HUDEP-2 (cell line): ENCODE results near the gene MYOF.
"Not testable (repeated sequence)": the region's sequence is repeated elsewhere in the genome, so short reads cannot be mapped to it uniquely, and the experiment has no call there.

Source experiments
- DNase-seq, 76 experiments: peaks; one replicate each; lab custom pipeline; 2025; ENCODE audit not compliant: unreplicated experiment in 76 of 76; lab: John Stamatoyannopoulos, UW

The MYOF gene

GRCh38 chr10:93478873-93479272 is 3.3 kb downstream of the MYOF start:
- DNase-seq: no peak

- DNase-seq: no peak
Measured at GRCh38 chr10:93476756-93477155, 5.4 kb downstream of the MYOF start.

DNA sequence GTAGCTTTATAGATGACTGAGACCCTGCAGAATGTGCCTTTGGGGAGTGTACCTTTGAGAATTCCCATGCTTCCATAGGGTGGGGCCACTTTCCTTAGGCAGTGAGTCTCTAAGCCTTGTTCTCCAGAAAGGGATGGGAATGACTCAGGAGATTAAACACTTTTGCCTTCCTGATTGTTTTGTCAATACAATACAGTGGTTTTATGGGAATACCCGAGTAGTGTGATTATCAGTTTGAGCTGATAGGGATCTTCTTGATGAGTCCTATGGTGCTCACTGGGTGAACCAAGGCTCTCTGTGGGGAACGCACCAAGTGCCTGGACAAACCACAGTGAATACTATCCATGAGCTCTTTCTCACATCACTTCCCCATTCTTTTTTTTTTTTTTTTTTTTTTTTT is 6.3 kb downstream of the MYOF start:
- DNase-seq: no peak

DNA sequence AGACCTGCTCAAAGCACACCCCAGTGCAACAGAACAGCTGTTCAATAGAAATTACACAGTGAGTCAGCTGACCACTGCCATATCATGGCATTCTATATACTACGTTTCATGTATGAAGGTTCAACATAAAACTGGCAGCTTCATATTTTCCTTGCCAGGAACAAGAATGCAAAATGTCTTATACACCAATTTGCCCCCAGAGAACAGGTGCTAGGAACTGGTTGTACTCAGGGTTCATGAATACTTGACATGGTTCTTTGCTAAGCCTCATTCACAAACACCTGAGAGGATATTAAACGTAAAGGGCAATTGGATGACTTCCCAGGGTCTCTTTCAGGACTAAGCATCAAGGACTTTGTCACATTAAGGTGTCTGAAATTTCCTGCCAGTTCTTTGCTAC is 6.9 kb downstream of the MYOF start:
- no peak for DNase-seq

DNA sequence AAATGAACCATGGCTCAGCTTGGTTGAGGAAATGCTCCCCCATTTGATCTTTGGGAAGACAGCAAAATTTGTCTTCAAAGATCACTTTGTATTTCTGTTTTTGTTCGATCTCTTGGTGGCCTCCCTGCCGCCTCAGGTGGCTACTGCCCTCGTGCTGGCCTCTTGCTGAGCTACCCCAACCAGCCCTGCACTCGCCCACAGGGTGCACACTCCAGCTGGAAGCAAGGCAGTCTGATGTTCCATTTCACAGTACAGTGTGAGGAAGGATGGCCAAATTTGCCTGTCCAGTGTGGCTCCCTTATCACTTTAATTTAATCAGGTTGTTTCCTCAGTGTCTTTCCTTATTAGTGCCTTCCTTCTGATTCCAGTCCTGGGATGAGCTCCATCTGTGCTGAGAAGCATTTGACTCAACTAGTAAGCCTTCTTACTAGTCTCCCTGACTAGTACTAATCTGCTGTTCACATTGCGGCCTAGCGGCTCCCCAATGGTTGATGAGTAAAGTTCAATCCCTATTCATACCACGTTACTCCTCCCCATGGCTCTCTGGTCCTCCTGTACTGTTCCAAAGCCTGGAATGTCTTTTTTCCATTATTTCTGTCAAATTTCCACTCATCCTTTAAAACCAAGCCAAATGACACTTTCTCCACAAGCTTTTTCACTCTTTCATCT is 8.2 kb downstream of the MYOF start:
- DNase-seq: no peak

DNA sequence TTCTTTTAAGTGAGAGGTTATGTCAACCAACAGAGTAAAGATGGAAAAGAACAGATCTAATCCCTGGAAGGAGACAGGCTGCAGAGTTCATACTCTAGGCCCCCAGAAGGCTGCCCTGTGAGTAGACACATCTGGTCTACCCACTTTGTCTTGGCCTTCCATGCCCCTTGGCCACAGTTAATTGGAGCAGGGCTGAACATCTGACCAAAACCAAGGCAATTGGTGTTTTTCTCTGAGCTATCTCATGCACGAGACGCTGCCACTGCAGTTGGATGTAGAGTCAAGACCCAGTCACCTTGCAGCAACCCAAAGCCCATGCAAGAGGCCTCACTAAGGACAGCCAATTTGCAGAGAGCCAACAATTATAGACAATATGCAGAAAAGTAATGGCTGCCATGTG is 9.0 kb downstream of the MYOF start:
- DNase-seq: no peak

- no peak for DNase-seq
Measured at GRCh38 chr10:93471110-93471651, 11.0 kb downstream of the MYOF start.

GRCh38 chr10:93469454-93469853 is 12.7 kb downstream of the MYOF start:
- no peak for DNase-seq

GRCh38 chr10:93468461-93469213 is 13.5 kb downstream of the MYOF start:
- DNase-seq: no peak

DNA sequence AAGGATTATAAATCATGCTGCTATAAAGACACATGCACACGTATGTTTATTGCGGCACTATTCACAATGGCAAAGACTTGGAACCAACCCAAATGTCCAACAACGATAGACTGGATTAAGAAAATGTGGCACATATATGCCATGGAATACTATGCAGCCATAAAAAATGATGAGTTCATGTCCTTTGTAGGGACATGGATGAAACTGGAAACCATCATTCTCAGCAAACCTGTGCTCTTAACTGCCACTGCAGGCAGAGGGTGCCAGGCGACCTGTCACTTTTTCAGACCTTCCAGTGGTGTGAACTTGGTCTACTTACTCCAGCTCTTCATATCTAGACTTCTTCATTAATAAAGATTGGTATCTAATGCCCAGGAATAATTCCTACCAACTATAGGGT is 14.5 kb downstream of the MYOF start:
- not testable (repeated sequence) for DNase-seq

- no peak for DNase-seq
Measured at GRCh38 chr10:93465806-93466675, 16.1 kb downstream of the MYOF start.

- no peak for DNase-seq
Measured at GRCh38 chr10:93464776-93465388, 17.3 kb downstream of the MYOF start.

DNA sequence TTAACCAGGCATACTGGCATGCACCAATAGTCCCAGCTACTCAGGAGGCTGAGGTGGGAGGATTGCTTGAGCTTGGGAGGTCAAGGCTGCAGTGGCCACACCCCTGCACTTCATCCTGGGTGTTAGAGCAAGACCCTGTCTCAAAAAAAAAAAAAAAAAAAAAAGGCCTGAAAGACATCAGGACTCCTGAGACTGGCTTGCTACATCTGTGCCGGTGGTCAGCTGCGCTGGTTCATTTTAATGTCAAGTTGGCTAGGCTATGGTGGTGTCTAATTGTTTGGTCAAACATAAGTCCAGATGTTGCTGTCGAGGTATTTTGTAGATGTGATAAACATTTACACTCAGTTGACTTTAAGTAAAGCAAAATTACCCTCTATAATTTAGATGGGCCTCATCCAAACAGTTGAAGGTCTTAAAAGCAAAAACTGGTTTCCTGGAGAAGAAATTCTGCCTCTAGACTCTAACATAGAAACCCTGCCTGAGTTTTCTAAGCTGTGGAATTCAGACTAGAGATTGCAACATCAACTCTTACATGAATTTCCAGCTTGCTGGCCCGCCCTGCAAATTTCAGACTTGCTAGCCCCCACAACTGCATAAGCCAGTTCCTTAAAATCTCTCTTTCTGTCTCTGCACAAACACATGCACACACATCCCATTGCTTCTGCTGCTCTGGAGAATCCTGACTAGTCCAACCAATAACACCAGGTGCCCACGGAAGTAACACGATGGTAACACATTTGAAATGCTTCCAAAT is 18.2 kb downstream of the MYOF start:
- no peak for DNase-seq

DNA sequence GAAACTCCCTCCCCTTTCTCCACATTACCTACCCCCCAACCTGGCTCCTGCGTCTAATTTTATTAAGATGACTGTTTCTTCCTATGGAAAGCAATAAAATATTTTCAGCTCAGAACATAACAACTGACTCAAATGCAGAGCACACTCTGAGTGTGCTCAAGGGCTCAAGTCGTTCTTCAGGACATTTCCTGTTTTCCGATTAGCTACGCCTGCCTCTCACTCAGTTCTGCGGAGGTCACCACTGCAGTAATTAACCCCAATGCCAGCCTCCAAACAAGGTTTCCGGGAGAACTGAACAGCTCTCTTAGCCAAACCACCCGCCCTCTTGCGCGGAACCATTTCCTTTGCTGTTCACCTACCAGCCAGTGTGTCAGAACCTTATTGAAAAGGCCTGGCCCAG is 19.3 kb downstream of the MYOF start:
- DNase-seq: no peak

DNA sequence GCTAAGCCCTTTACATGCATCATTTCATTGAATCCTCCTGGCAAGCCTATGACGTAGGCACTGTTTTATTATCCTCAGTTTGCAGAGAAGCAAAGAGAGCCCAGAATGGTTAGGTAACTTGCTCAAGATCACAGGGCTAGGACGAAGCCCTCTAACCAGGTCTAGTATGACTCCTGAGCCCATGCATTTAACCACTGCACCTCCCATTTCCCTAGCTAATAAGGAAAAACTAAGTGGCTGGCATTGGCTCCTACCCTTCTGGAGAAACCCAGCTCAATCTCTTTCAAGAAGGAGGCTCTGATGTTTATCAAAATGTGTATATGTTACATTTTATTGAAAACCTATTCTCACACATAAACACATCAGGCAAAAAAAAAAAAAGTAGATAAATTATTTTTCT is 19.8 kb downstream of the MYOF start:
- no peak for DNase-seq

GRCh38 chr10:93461807-93462178 is 20.3 kb downstream of the MYOF start:
- DNase-seq: no peak

GRCh38 chr10:93461109-93461806 is 20.9 kb downstream of the MYOF start:
- no peak for DNase-seq

DNA sequence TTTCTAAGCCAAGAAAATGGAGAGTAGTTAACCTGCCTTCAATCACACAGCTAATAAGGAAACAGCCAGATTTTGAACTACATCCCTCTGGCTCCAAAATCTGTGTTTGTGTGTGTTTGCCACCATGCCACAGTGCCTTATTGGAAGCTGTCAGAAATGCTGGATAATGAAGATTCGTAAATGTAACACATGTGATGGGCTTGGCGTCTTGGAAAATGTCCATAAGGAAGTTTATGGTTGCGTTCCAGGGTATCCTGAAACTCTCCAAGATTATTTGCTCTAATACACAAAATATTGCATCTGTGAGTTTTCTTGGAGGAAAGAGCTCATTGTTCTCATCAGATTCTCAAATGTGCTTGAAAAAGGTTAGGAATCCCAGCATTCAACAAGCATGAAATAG is 22.7 kb downstream of the MYOF start:
- no peak for DNase-seq

DNA sequence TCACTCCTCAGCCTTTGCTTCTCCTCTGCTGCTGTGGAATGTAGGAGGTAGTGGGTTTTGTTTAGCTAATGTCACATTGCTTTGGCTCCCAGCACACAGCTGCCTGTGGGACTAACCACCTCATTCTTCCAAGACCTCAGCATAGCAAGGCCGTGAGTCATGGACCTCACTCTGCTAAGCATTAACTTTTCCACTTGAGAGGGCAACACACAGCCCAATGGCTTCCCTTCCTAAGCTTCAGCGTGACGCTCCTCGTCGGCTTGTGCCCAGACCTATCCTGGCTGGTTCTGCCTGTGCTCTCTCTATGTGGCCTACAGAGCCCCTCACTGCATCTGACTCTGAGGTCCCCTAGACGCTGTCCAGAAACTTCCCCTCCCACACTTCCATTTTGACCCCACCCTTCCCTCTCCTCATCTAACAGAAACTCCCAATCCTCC is 23.3 kb downstream of the MYOF start:
- no peak for DNase-seq

- DNase-seq: no peak
Measured at GRCh38 chr10:93457511-93457910, 24.6 kb downstream of the MYOF start.
